ENCODE measurements around the gene PARP12. TPM values are rescaled to one million over a fixed set of nuclear protein-coding genes. Genes with fewer than 3 reads are reported as not detected.

The PARP12 gene
- total and polyA plus RNA-seq, 10 of the 15 experiments (the other 5 are each of a cell fraction or from before 2014, with no cell fraction given), result 0.98 to 51.8 (median 18.0) TPM

DNA sequence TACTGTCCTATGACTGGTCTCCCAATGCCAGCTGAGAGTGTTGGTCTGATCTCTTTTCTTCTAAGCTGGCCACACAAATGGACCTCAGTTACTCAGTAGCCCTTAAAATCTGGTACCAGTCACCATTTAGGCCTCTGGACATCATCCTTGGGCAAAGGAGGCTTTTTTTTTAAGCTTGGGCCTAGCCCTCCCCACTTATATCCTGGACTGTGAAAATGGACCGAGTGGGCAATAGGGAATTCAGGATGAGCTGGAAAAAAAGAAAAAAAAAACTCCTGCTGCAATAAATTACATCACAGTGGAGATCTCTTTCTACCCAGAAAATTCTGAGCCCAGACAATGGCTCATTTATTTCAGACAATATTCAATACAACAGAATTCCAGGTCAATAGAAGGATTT, 68.4 kb downstream of the PARP12 start:
- H3K27me3 ChIP-seq (replicated peaks in 1 of 2; ENCODE audit: control insufficient read depth in 2 of 2, insufficient read depth in 2 of 2, low read length in 1 of 2), result no peaks in the 10 kb centered on the region; a peak in 1 of 4 replicates
- TF ChIP-seq, protein P1, sequence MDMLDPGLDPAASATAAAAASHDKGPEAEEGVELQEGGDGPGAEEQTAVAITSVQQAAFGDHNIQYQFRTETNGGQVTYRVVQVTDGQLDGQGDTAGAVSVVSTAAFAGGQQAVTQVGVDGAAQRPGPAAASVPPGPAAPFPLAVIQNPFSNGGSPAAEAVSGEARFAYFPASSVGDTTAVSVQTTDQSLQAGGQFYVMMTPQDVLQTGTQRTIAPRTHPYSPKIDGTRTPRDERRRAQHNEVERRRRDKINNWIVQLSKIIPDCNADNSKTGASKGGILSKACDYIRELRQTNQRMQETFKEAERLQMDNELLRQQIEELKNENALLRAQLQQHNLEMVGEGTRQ (IDR thresholded peaks at IDR 0.05; ENCODE audit: borderline replicate concordance, low read depth, low read length), result no peak
- TF ChIP-seq WRNIP1 (IDR thresholded peaks at IDR 0.05; ENCODE audit: borderline replicate concordance, low read depth, low read length), result no peak
- ATAC-seq, result no peak
- no peaks in the 10 kb centered on the region for H3K79me2 ChIP-seq (ENCODE audit: control insufficient read depth, insufficient read depth, low read length)
- RAD21 ChIA-PET (ENCODE audit: unreplicated experiment), result interaction anchor here (1.0 to 1.6 kb wide), 4 partner anchors 8 to 495 kb away, joined by 3 to 4 read pairs (median 3); no protein-coding TSS in a partner anchor
- SMC1A ChIA-PET (ENCODE audit: uncharacterized antibody, unreplicated experiment), result interaction anchor here (0.9 to 1.6 kb wide), 3 partner anchors 346 to 350 kb away, joined by 3 to 7 read pairs (median 4); no protein-coding TSS in a partner anchor
- BruUV-seq (replicated peaks), result no TSS peak
- no peak overlapping the region for H3K27ac ChIP-seq (ENCODE audit: control insufficient read depth, insufficient read depth)
- H3K9me3 ChIP-seq (replicated peaks; ENCODE audit: control insufficient read depth, insufficient read depth, low read length), result no peaks in the 10 kb centered on the region
- H3K4me1 ChIP-seq (ENCODE audit: control insufficient read depth, insufficient read depth, low read length), result no peaks in the 10 kb centered on the region
- H3K4me3 ChIP-seq, result no peak overlapping the region
- WGBS (ENCODE audit: insufficient coverage, insufficient replicate concordance, low lambda C conversion rate, missing lambda C conversion rate), result 86% methylated on average over 1 of the region's 1 CpG
- in situ Hi-C loops (cut with MboI) (no loop called here), intact Hi-C loops (cut with micrococcal nuclease; ENCODE audit: unreplicated experiment) (no loop called here)
- H3K9ac ChIP-seq (ENCODE audit: control insufficient read depth, insufficient read depth, low read length), result no peak overlapping the region
- H2AFZ ChIP-seq (ENCODE audit: control insufficient read depth, low read depth, low read length), result no peak overlapping the region
- H3K36me3 ChIP-seq (ENCODE audit: control insufficient read depth in 2 of 2, insufficient read depth in 2 of 2, low read length in 1 of 2), result no peaks in the 10 kb centered on the region
- no peak for DNase-seq (ENCODE audit: low read depth, low spot score)
- H3K4me2 ChIP-seq (ENCODE audit: control insufficient read depth, insufficient read depth), result no peak overlapping the region
- POLR2A ChIA-PET, result interaction anchor here (0.7 kb wide), 1 partner anchor 36 kb away, joined by 4 read pairs; no protein-coding TSS in a partner anchor
- no peak for FAIRE-seq
- CTCF ChIA-PET, result interaction anchor here (2.7 kb wide), 1 partner anchor 349 kb away, joined by 12 read pairs; no protein-coding TSS in a partner anchor
- H4K20me1 ChIP-seq (ENCODE audit: control insufficient read depth, insufficient read depth), result no peaks in the 10 kb centered on the region

DNA sequence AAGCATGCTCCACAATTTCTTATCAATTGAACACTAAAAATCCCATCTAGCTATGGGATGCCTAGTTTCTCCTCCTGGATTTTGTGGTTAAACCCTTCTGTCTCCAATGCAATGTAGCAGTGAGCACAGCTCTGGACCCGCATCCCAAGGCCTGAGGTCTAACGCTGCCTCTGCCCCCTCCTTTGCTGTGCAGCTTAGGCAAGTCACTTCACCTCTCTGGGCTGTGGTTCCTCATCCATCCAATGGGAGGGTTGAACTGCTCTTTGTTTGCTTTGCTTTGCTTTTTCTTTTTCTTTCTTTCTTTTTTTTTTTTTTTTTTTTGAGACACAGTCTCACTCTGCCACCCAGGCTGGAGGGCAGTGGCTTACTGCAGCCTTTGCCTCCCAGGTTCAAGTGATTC, 69.2 kb downstream of the PARP12 start:
- H3K27ac ChIP-seq (ENCODE audit: control insufficient read depth, insufficient read depth), result no peak overlapping the region
- WGBS (ENCODE audit: insufficient coverage, insufficient replicate concordance, low lambda C conversion rate, missing lambda C conversion rate), result 97% methylated on average over 2 of the region's 2 CpGs
- RAD21 ChIA-PET (ENCODE audit: unreplicated experiment), result interaction anchor here (1.0 to 1.6 kb wide), 3 partner anchors 9 to 346 kb away, joined by 3 to 4 read pairs (median 3); no protein-coding TSS in a partner anchor
- H3K9me3 ChIP-seq (replicated peaks; ENCODE audit: control insufficient read depth, insufficient read depth, low read length), result no peaks in the 10 kb centered on the region
- H3K4me1 ChIP-seq (ENCODE audit: control insufficient read depth, insufficient read depth, low read length), result no peaks in the 10 kb centered on the region
- H3K36me3 ChIP-seq (ENCODE audit: control insufficient read depth in 2 of 2, insufficient read depth in 2 of 2, low read length in 1 of 2), result no peaks in the 10 kb centered on the region
- ATAC-seq (no peak), FAIRE-seq (no peak), DNase-seq (ENCODE audit: low read depth, low spot score) (no peak)
- BruUV-seq (replicated peaks), result no TSS peak
- SMC1A ChIA-PET (ENCODE audit: uncharacterized antibody, unreplicated experiment), result interaction anchor here (0.9 to 1.6 kb wide), 4 partner anchors 56 to 349 kb away, joined by 3 to 7 read pairs (median 4); no protein-coding TSS in a partner anchor
- no peaks in the 10 kb centered on the region; a peak in 1 of 4 replicates for H3K27me3 ChIP-seq (replicated peaks in 1 of 2; ENCODE audit: control insufficient read depth in 2 of 2, insufficient read depth in 2 of 2, low read length in 1 of 2)
- no peaks in the 10 kb centered on the region for H3K79me2 ChIP-seq (ENCODE audit: control insufficient read depth, insufficient read depth, low read length)
- no peak overlapping the region for H3K4me3 ChIP-seq
- H3K4me2 ChIP-seq (ENCODE audit: control insufficient read depth, insufficient read depth), result no peak overlapping the region
- CTCF ChIA-PET, result interaction anchor here (1.6 to 2.7 kb wide), 2 partner anchors 348 kb away, joined by 9 to 12 read pairs; no protein-coding TSS in a partner anchor
- no peak overlapping the region for H2AFZ ChIP-seq (ENCODE audit: control insufficient read depth, low read depth, low read length)
- in situ Hi-C loops (cut with MboI), result no loop called here
- no peak overlapping the region for H3K9ac ChIP-seq (ENCODE audit: control insufficient read depth, insufficient read depth, low read length)
- no peaks in the 10 kb centered on the region for H4K20me1 ChIP-seq (ENCODE audit: control insufficient read depth, insufficient read depth)
- intact Hi-C loops (cut with micrococcal nuclease; ENCODE audit: unreplicated experiment), result no loop called here
- POLR2A ChIA-PET, result interaction anchor here (0.7 kb wide), 2 partner anchors 37 to 891 kb away, joined by 4 to 7 read pairs; no protein-coding TSS in a partner anchor
- TF ChIP-seq SMAD1 (IDR thresholded peaks at IDR 0.05; ENCODE audit: low read depth, partially characterized antibody) (no peak), MEF2A (IDR thresholded peaks at IDR 0.05; ENCODE audit: insufficient read depth, low read depth, low read length) (no peak), FOXM1 (IDR thresholded peaks at IDR 0.05; ENCODE audit: low read depth, low read length) (no peak), MTA3 (IDR thresholded peaks at IDR 0.05; ENCODE audit: borderline replicate concordance, low read length) (no peak), ZSCAN29 (IDR thresholded peaks at IDR 0.05) (no peak), IRF4 (IDR thresholded peaks at IDR 0.05; ENCODE audit: low read depth, low read length) (no peak), ASH2L (IDR thresholded peaks at IDR 0.05; ENCODE audit: borderline replicate concordance, low read depth) (no peak), POLR2AphosphoS5 (IDR thresholded peaks at IDR 0.05; ENCODE audit: low read length) (no peak), KAT2A (conservative IDR thresholded peaks at IDR 0.05; ENCODE audit: control insufficient read depth, low read depth, low read length) (no peak), ZBED1 (IDR thresholded peaks at IDR 0.05; ENCODE audit: borderline replicate concordance) (no peak), NRF1 (conservative IDR thresholded peaks at IDR 0.05; ENCODE audit: low read depth, low read length) (no peak)
- TF ChIP-seq, protein P2, sequence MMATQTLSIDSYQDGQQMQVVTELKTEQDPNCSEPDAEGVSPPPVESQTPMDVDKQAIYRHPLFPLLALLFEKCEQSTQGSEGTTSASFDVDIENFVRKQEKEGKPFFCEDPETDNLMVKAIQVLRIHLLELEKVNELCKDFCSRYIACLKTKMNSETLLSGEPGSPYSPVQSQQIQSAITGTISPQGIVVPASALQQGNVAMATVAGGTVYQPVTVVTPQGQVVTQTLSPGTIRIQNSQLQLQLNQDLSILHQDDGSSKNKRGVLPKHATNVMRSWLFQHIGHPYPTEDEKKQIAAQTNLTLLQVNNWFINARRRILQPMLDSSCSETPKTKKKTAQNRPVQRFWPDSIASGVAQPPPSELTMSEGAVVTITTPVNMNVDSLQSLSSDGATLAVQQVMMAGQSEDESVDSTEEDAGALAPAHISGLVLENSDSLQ (IDR thresholded peaks at IDR 0.05), result no peak
- TF ChIP-seq, protein P3, sequence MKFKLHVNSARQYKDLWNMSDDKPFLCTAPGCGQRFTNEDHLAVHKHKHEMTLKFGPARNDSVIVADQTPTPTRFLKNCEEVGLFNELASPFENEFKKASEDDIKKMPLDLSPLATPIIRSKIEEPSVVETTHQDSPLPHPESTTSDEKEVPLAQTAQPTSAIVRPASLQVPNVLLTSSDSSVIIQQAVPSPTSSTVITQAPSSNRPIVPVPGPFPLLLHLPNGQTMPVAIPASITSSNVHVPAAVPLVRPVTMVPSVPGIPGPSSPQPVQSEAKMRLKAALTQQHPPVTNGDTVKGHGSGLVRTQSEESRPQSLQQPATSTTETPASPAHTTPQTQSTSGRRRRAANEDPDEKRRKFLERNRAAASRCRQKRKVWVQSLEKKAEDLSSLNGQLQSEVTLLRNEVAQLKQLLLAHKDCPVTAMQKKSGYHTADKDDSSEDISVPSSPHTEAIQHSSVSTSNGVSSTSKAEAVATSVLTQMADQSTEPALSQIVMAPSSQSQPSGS (IDR thresholded peaks at IDR 0.05; ENCODE audit: low read length), result no peak
